HepG2 (cell line): ENCODE measurements around the gene NKPD1. TPM values are rescaled to one million over a fixed set of nuclear protein-coding genes. Genes with fewer than 3 reads are reported as not detected.

Source experiments
- ATAC-seq: fragments of 200-7000 bp; cut with Tn5 transposase; 3 replicates; pipeline ENCODE4 v1.9.1; 2020; ENCODE audit warnings: mild to moderate bottlenecking, moderate library complexity
- BruUV-seq: library from RNA; stranded (reverse); fragments of 400-500 nt; replicated peaks from 2 replicates; lab custom pipeline; 2021; lab: Mats Ljungman, UMichigan
- CTCF ChIA-PET: fragments of 300-600 bp; formaldehyde crosslinking; extraction: SDS; loops from one replicate; lab custom pipeline; 2021; ENCODE audit warnings: low total read pairs, inconsistent platforms, low intra/inter-chr PET ratio; lab: Yijun Ruan, JAX
- POLR2A ChIA-PET: fragments of 350-600 bp; sonication (Branson Sonifier 250); formaldehyde crosslinking; loops from one replicate; lab custom pipeline; 2020; ENCODE audit warnings: antibody characterized with exemption, inconsistent platforms; lab: Yijun Ruan, JAX
- DNase-seq: peaks from one replicate; pipeline ENCODE4 v3.0.0-alpha.2; 2015; ENCODE audit warnings: low spot score
- FAIRE-seq: peaks from 3 replicates; lab custom pipeline; 2011; peaks lifted over from hg19 to GRCh38; lab: Jason Lieb, UNC
- H2AFZ ChIP-seq: one replicate; pipeline ENCODE4 v1.6.1; 2011; ENCODE audit warnings: low read length, inconsistent platforms
- H3K27ac ChIP-seq: fragments of 300-600 bp; 3 replicates; pipeline ENCODE4 v1.8.0; 2011; ENCODE audit warnings: mixed run types, mild to moderate bottlenecking, mixed read lengths, low read length, inconsistent platforms; ENCODE audit not compliant: insufficient read depth; ENCODE audit errors: extremely low read length
- H3K27me3 ChIP-seq, 2 experiments: fragments of 200-600 bp in 1 of 2; 2 replicates in 1 of 2; 3 replicates in 1 of 2; pipeline versions ENCODE4 v1.6.0 to v1.8.0; 2011; ENCODE audit warnings: low read length in 2 of 2, mild to moderate bottlenecking in 2 of 2, moderate library complexity in 2 of 2, inconsistent platforms in 1 of 2; ENCODE audit not compliant: insufficient read depth in 2 of 2, control insufficient read depth in 1 of 2
- H3K36me3 ChIP-seq, 2 experiments: fragments of 200-600 bp in 1 of 2; replicated peaks in 1 of 2; 2 replicates in 1 of 2; 3 replicates in 1 of 2; pipeline versions ENCODE4 v1.5.1 to v1.8.0; 2011; ENCODE audit warnings: low read length in 2 of 2, inconsistent platforms in 1 of 2; ENCODE audit not compliant: insufficient read depth in 2 of 2, control insufficient read depth in 1 of 2
- H3K4me1 ChIP-seq: 2 replicates; pipeline ENCODE4 v1.5.1; 2012; ENCODE audit warnings: low read length, inconsistent platforms; ENCODE audit not compliant: insufficient read depth
- H3K4me2 ChIP-seq: 2 replicates; pipeline ENCODE4 v1.6.0; 2011; ENCODE audit warnings: low read depth, low read length, inconsistent platforms
- H3K4me3 ChIP-seq, 3 experiments: fragments of 200-600 bp in 1 of 3; sonication (generic), shearing (Covaris generic) in 1 of 3; replicated peaks in 1 of 3; 2 replicates each; pipeline ENCODE4 v1.5.1; 2011 to 2016; ENCODE audit warnings: low read length in 3 of 3, inconsistent platforms in 2 of 3, low read depth in 2 of 3, mild to moderate bottlenecking in 2 of 3, control low read depth in 1 of 3, mixed read lengths in 1 of 3; ENCODE audit not compliant: insufficient read depth in 1 of 3
- H3K79me2 ChIP-seq: one replicate; pipeline ENCODE4 v1.6.1; 2011; ENCODE audit warnings: low read length, inconsistent platforms; ENCODE audit not compliant: insufficient read depth
- H3K9ac ChIP-seq: 2 replicates; pipeline ENCODE4 v1.6.0; 2011; ENCODE audit warnings: mild to moderate bottlenecking, low read depth, low read length, inconsistent platforms; ENCODE audit not compliant: insufficient read depth
- H3K9me3 ChIP-seq: 2 replicates; pipeline ENCODE4 v1.5.1; 2012; ENCODE audit warnings: mild to moderate bottlenecking, low read length
- H4K20me1 ChIP-seq: 2 replicates; pipeline ENCODE4 v1.6.0; 2011; ENCODE audit warnings: inconsistent platforms, mild to moderate bottlenecking, low read length, moderate library complexity; ENCODE audit not compliant: insufficient read depth
- ATM ChIP-seq: fragments of 450-650 bp; IDR thresholded peaks from 2 replicates; pipeline ENCODE4 v1.7.1; 2017; ENCODE audit warnings: mild to moderate bottlenecking, borderline replicate concordance
- WIZ ChIP-seq: sonication (generic); formaldehyde crosslinking; IDR thresholded peaks from 2 replicates; pipeline ENCODE4 v1.5.1; 2020; ENCODE audit warnings: mild to moderate bottlenecking, missing genetic modification reagents
- WGBS: methylation state at CpG from one replicate; pipeline ENCODE4 v1.1.6; 2017; ENCODE audit warnings: low lambda C conversion rate; 5-methylcytosine and 5-hydroxymethylcytosine counted together
- in situ Hi-C: cut with HindIII; loops from 2 replicates; pipeline ENCODE4 v1.10.0; 2017; ENCODE audit warnings: low pct_unique_long_range_greater_than_20kb; ENCODE audit not compliant: extremely low pct_ligation_motif_present
- intact Hi-C: fragments of 100-400 bp; cut with micrococcal nuclease; formaldehyde crosslinking; loops from one replicate; pipeline ENCODE4 v1.10.0; 2022; ENCODE audit not compliant: unreplicated experiment
- polyA plus RNA-seq, 8 experiments: library from polyadenylated mRNA; depleted of rRNA in 3 of 8; stranded (reverse) in 7 of 8; unstranded in 1 of 8; fragments of >200 nt; fragmentation: Illumina TruSeq in 4 of 8; extraction: Trizol in 4 of 8; gene quantifications; 2 replicates each; pipeline versions ENCODE4 v1.2.1 to v1.2.3, GENCODE V29; 2011 to 2016; ENCODE audit warnings: low read depth in 4 of 8, missing spikeins in 1 of 8, mixed read lengths in 1 of 8; ENCODE audit not compliant: insufficient read depth in 1 of 8
- total RNA-seq, 5 experiments: library from RNA; depleted of rRNA; stranded (reverse); fragments of >200 nt; fragmentation: Illumina TruSeq; extraction: Trizol; gene quantifications; 2 replicates each; pipeline ENCODE4 v1.2.3, GENCODE V29; 2016; ENCODE audit warnings: low read depth in 1 of 5
- TF ChIP-seq, protein P1 (sequence below): sonication (generic); formaldehyde crosslinking; IDR thresholded peaks from 2 replicates; pipeline ENCODE4 v1.5.0; 2020; ENCODE audit warnings: mild to moderate bottlenecking, missing genetic modification reagents, moderate library complexity
- TF ChIP-seq, protein P2 (sequence below): sonication (generic); formaldehyde crosslinking; IDR thresholded peaks from 2 replicates; pipeline ENCODE4 v1.8.1; 2023; ENCODE audit warnings: mild to moderate bottlenecking, moderate library complexity, missing genetic modification reagents

Gene NKPD1
- total and polyA plus RNA-seq, 2 of the 13 experiments (the other 11 are each of a cell fraction or from before 2014, with no cell fraction given) = 0.03 TPM; not detected in 1

DNA sequence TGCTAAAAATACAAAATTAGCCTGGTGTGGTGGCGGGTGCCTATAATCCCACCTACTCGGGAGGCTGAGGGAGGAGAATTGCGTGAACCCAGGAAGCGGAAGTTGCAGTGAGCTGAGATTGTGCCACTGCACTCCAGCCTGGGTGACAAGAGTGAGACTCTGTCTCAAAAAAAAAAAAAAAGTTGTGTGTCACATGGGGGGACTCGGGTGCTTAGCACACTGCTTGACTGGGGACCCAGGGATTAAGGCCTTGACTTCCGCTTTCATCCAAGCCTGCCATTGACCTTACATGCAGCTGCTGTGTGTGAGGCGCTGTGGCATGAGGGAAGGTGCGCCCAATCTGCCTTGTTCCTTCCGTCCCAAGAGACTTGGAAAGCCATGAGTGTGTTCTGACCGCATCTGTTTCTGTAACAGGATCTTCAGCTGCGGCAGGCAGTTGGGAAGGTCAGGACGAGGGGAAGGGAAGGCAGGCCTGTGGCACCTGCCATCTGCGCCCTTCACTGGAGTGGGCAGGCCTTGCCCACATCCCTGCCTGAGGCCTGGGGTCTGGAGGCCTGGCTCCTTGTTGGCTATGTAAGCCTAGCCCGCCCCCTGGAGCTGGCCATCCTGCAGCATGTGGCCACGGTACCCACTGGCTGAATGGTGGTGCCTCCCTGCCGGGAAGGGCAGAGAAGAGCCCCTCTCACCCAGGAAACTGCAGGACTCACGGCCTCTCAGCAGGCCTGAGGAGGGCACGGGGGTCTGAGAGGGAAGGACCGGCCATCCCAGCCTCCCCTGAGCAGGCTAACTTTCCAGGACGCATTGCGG is 44.8 kb downstream of the NKPD1 start:
- 95% methylated on average over 12 of the region's 21 CpGs for WGBS
- Histone ChIP-seq H4K20me1 (peaks cover 19% of the 10 kb centered on the region), H3K36me3 (peaks cover 0 to 2% of the 10 kb centered on the region in 2 experiments; a peak in 2 of 5 replicates), H2AFZ (no peak overlapping the region), H3K9ac (no peak overlapping the region), H3K9me3 (no peaks in the 10 kb centered on the region), H3K4me2 (no peak overlapping the region), H3K4me1 (peaks cover 37% of the 10 kb centered on the region), H3K79me2 (peaks cover 78% of the 10 kb centered on the region), H3K4me3 (no peak overlapping the region), H3K27me3 (no peaks in the 10 kb centered on the region), H3K27ac (no peak overlapping the region)
- CTCF ChIA-PET = no interaction called here
- intact Hi-C loops = no loop called here
- in situ Hi-C loops = no loop called here
- TF ChIP-seq, protein P1, sequence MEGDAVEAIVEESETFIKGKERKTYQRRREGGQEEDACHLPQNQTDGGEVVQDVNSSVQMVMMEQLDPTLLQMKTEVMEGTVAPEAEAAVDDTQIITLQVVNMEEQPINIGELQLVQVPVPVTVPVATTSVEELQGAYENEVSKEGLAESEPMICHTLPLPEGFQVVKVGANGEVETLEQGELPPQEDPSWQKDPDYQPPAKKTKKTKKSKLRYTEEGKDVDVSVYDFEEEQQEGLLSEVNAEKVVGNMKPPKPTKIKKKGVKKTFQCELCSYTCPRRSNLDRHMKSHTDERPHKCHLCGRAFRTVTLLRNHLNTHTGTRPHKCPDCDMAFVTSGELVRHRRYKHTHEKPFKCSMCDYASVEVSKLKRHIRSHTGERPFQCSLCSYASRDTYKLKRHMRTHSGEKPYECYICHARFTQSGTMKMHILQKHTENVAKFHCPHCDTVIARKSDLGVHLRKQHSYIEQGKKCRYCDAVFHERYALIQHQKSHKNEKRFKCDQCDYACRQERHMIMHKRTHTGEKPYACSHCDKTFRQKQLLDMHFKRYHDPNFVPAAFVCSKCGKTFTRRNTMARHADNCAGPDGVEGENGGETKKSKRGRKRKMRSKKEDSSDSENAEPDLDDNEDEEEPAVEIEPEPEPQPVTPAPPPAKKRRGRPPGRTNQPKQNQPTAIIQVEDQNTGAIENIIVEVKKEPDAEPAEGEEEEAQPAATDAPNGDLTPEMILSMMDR (CRISPR knock-in tag) = peak; percentile 25
- no peak for TF ChIP-seq ATM
- ATAC-seq (no peak; the same call in 2 of the 3 replicates), FAIRE-seq (no peak), DNase-seq (no peak)
- BruUV-seq = no TSS peak
- POLR2A ChIA-PET = interaction anchor here (1.6 kb wide), 1 partner anchor 9 kb away, joined by 4 read pairs; no protein-coding TSS in a partner anchor

DNA sequence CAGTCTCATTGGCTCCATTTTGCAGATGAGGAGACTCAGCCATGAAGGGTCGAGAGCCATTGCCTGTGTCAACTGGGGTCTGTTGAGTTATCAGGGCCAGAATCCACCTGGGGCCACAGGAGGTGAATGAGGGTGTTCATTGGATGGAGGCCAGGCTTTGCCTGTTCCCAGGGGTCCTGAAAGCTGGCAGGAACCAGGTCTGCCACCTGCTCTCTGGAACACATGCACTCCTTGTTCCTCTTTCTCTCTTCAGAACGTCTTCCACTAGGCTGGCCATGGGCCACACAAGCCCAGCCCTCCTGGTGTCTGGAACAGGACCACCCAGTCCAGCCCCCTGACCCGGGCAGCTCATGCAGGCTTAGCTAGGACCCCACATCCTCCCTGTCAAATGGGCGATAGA is 46.7 kb downstream of the NKPD1 start:
- no peak overlapping the region for H3K4me2 ChIP-seq
- TF ChIP-seq, protein P2, sequence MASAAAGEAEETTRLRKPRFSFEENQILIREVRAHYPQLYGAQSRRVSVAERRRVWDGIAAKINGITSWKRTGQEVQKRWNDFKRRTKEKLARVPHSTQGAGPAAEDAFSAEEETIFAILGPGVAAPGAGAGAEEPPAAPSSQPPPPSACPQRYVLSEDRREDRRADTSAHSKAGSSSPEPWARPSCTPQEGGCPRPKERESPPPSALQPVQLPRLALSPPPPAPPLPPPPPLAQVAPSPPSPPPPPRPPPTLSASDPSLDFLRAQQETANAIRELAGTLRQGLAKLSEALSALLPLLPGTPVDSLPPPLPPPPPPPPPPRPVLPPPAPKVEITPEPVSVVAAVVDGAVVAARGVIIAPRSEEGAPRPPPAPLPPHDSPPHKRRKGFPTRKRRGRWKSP (CRISPR knock-in tag) = no peak
- TF ChIP-seq WIZ = no peak
- TF ChIP-seq, all 625 proteins: peak for 0
- no peak for DNase-seq
- WGBS = 94% methylated on average over 4 of the region's 4 CpGs
- Histone ChIP-seq H3K79me2 (peaks cover 85% of the 10 kb centered on the region), H3K9ac (no peak overlapping the region), H3K36me3 (peaks cover 0 to 6% of the 10 kb centered on the region in 2 experiments; a peak in 1 of 5 replicates), H3K27ac (no peak overlapping the region), H4K20me1 (peaks cover 19% of the 10 kb centered on the region), H3K4me1 (peaks cover 37% of the 10 kb centered on the region), H2AFZ (no peak overlapping the region), H3K4me3 (no peak overlapping the region), H3K9me3 (no peaks in the 10 kb centered on the region), H3K27me3 (no peaks in the 10 kb centered on the region)
- ChIA-PET CTCF (no interaction called here), POLR2A (interaction anchor here (1.0 kb wide), 1 partner anchor 12 kb away, joined by 3 read pairs; no protein-coding TSS in a partner anchor)
- ATAC-seq = no peak
- BruUV-seq = no TSS peak
- no peak for FAIRE-seq
- intact Hi-C loops = no loop called here
- in situ Hi-C loops = no loop called here
